H1 (cell line): ENCODE measurements around the gene MYCBPAP. TPM values are rescaled to one million over a fixed set of nuclear protein-coding genes. Genes with fewer than 3 reads are reported as not detected.

Experiments used
- BRCA1 ChIP-seq: IDR thresholded peaks from 2 replicates; pipeline ENCODE4 v1.6.1; 2012; ENCODE audit warnings: low read depth, low read length, improper control_type of control experiment
- CBX8 ChIP-seq: fragments of 300-800, 300-1000 bp; sonication (generic); IDR thresholded peaks from 2 replicates; pipeline ENCODE4 v1.7.1; 2016; ENCODE audit warnings: low read depth, low read length, borderline replicate concordance
- EGR1 ChIP-seq: IDR thresholded peaks from 2 replicates; pipeline ENCODE4 v1.6.1; 2011; ENCODE audit warnings: low read depth, low read length, borderline replicate concordance
- KDM4A ChIP-seq: IDR thresholded peaks from one replicate; pipeline ENCODE4 v1.7.1; 2012; ENCODE audit warnings: low read depth, mild to moderate bottlenecking, moderate library complexity, low read length, inconsistent platforms; ENCODE audit not compliant: severe bottlenecking
- MAFK ChIP-seq: IDR thresholded peaks from 2 replicates; pipeline ENCODE4 v1.6.1; 2012; ENCODE audit warnings: low read depth, mild to moderate bottlenecking, improper control_type of control experiment, low read length
- SP4 ChIP-seq: IDR thresholded peaks from 2 replicates; pipeline ENCODE4 v1.6.1; 2012; ENCODE audit warnings: low read length, inconsistent platforms
- polyA plus RNA-seq, 7 experiments: library from polyadenylated mRNA; depleted of rRNA in 3 of 7; stranded (reverse) in 5 of 7; unstranded in 2 of 7; fragments of >200 nt in 5 of 7; fragments of 200-250 nt in 2 of 7; gene quantifications; 1 replicate in 5 of 7; 2 replicates in 1 of 7; 4 replicates in 1 of 7; pipeline versions ENCODE4 v1.2.1 to v1.2.3, GENCODE V29; 2011 to 2013; ENCODE audit warnings: missing spikeins in 2 of 7, mixed read lengths in 2 of 7
- total RNA-seq: library from RNA; stranded (reverse); fragmentation: NEBNext Ultra II Directional; extraction: Animal tissue kit (Norgen Biotek cat#: 25700); gene quantifications from 2 replicates; pipeline ENCODE4 v1.2.1, GENCODE V29; 2021

The MYCBPAP gene
- total and polyA plus RNA-seq, 2 of the 8 experiments (the other 6 are each of a cell fraction or from before 2014, with no cell fraction given), result 0.89 to 3.3 TPM

DNA sequence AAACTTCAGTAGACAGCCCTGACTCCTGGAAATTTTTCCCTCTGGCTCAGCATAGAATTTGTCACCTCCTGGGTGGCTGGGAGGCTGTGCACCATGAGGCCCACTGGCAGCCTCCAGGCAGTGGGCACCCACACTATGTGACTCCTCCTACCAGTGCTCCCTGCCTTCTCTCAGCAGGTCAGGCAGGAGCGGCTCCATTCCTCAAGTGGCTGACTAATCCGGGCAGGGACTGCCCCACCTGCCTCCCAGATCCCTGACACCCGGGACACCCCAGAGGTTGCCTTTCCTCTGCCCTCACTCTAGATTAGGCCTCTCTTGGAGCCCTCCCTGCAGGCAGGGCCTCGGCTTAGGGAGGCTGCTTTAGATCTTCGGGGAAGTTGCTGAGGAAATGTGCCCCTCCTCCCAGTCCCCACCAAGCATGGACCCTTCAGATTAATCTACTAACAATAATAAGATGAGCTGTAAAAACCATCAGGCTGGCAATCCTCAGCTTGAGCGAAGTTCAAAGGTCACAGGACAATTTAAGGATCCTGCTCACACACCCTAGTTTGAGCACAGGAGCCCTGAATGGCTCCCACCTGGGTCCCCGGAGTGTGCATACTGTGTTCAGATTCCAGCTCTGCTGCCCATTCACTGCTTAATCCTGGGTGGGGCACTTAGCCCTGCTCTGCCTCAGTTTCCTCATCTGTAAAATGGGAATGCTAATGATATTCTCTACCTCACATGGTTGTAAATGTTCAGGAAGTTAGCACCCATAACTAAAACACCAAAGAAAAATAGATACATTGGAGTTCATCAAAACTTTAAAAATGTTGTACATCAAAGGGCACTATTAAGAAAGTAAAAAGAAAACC lies 10.0 kb upstream of the MYCBPAP start (continued):
- TF ChIP-seq EGR1 (no peak), CBX8 (no peak), KDM4A (no peak), SP4 (no peak), BRCA1 (no peak), MAFK (no peak)
